ENCODE measurements around the gene FHOD3.

DNA sequence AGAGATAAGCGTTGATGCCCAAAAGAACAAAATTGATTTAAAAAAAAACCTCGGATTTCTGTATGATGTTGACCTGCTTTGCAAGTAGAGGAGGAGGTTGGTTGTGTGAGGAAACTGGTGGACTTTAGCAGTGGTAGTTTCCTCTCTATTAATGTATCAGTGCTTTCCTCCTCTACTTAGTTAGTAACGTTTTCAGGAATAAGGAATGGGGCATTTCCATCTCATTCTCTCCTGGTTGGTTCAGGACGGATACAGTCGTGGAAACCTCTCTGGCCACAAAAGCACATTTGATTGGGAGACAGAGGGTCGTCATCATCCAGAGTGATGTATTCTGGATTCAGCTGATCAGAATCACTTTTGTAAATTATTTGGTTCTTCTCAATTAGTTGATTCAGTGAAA, 1.5 kb downstream of the FHOD3 start:
- no peak for TF ChIP-seq CTCF (IDR thresholded peaks at IDR 0.05)
- TF ChIP-seq POLR2A (IDR thresholded peaks at IDR 0.05), result no peak
